T-helper 1 cell (primary cell): ENCODE measurements around the gene RPS15.

ENCODE experiments used
- DNase-seq, 5 donors: peaks; one replicate each; pipeline ENCODE4 v3.0.0-alpha.2; 2012 to 2020

The RPS15 gene

DNA sequence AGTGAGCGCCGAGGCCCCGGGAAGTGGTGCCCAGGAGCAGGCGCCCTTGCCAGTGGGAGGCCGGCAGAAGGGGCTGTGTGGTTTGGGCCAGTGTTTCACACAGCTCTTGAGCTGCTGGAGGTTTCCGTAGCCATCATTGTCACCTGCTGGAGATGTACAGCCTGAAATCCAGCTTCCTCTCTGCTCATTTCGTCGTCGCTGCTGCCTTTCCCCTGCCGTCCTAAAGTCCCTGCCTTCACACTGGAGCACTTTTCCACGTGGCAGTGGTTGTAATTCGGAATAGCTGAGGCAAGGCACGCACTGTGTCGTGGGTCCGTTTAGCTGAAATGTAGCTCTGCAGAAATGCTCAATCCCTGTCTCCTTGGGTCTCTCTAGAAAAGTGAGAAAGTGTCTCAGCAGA lies 17.6 kb upstream of the RPS15 start:
- no peak for DNase-seq

DNA sequence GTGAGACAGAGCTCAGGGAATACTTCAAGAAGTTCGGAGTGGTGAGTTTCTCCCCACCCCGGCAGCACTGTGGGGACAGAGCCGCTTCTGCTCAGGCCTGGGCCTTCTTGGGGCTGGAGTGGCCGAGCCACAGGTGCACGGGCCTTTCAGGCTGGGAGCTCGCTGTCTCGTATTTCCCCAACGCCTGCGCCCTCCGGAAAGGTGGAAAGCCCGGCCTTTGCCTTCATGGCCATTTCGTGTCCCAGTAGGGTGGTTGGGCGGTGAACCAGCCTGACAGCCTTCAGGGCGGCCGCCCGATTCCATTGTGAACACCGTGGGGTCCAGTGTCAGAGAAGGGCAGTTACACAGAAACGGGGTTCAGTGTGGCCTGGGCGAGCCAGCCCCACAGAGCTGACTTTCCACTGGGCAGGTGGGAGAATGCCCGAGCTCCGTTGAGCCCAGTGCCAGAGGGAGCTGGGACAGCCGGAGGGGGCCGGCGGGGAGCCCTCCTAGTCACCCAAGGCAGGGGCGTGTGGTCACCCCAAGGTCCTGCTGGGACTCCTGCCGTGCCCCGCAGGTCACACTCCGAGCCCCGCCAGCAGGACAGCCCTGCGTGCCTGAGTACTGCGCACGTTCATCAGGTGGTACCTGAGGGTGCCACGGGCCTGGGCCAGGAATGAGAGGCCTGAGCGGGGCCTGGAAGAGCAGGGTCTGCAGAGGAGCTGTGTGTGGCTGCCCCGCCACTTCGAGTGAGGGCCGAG lies 16.8 kb upstream of the RPS15 start:
- no peak for DNase-seq

DNA sequence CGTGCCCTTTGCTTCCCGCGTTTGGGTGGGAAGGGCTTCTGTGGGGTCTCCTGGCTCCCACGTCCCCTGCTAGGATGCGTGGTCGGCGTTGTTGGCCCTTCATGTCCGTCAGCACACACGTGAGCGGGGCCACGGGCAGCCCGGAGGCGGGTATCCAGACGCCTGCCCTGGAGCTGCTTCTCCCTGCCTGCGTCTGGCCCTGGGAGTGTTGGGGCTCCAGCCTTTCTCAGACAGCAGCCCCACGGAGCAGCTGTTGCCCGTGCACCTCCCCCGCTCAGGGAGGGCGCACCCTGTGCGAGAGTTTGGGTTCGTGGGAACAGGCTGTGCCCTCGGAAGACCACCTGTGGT lies 16.3 kb upstream of the RPS15 start:
- DNase-seq: no peak

DNA sequence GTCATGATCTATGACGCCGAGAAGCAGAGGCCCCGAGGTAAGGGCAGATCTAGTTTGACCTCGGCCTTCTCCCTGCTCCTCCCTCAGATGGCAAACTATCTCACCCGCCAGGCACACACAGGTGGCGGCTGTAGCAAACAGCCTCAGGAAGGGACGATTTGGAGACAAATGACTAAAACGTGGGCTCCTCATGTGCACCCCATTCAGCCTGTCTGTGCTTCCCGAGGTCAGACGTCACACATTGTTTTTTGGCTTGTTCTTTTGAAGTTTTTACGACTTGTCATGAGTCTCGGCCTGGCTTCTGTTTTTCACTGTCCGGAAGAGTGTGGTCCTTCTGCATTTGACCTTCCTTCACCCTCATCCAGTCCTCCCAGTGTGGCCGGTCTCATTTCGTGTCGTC lies 15.8 kb upstream of the RPS15 start:
- no peak for DNase-seq

DNA sequence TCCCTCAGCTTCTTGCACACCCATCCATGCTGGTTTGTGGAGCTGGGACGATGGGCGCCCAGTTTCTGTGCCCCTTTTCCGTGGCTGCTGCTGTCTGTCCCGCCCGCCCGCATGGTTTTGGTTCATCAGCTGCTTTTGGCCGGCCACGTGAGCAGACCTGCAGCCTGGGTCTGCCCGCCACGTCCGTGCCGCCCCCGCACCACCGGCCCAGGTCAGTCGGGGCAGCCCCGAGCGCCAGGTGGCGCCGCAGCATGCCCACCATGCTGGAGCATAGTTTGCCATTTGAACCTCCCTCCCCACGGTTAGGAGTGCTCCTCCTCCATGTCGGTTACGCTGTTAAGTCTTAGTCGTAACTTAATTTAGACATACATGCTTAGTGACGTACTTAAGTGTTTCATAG lies 15.3 kb upstream of the RPS15 start:
- no peak for DNase-seq

DNA sequence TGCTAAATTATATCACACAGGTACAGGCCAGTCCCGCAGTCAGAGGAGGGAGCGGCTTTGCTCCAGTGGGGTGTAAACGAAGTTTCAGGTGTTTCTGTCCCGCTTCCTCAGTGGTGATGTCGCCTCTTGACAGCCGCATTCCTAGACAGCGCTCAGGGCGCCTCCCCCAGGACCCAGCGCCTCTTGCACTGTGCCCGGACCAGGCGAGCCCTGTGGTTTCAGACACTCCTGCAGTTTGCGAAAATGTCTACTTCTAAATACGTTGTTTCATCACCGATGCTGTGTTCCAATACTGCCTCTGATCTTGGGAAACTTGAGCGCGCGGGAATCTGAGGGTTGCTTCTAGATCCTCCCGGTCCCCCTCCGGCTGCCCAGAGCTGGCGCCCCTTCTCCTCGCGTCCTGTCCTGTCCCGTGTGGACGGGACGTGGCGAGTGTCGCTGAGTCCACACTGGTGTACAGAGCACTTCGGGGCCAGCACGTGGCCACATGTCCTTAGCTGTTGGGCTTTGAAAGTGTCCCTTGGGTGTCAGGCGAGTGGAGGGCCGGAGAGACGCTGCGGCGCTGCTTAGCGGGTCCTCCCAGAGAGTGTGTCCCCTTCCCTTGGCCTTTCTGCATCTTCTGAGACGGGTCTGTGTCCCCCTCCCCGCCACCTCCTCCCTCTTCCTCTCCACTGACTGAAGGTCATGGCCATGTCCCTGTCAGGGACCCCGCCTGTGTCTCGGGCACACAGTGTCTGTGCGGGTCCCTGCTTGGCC lies 14.6 kb upstream of the RPS15 start:
- no peak for DNase-seq

DNA sequence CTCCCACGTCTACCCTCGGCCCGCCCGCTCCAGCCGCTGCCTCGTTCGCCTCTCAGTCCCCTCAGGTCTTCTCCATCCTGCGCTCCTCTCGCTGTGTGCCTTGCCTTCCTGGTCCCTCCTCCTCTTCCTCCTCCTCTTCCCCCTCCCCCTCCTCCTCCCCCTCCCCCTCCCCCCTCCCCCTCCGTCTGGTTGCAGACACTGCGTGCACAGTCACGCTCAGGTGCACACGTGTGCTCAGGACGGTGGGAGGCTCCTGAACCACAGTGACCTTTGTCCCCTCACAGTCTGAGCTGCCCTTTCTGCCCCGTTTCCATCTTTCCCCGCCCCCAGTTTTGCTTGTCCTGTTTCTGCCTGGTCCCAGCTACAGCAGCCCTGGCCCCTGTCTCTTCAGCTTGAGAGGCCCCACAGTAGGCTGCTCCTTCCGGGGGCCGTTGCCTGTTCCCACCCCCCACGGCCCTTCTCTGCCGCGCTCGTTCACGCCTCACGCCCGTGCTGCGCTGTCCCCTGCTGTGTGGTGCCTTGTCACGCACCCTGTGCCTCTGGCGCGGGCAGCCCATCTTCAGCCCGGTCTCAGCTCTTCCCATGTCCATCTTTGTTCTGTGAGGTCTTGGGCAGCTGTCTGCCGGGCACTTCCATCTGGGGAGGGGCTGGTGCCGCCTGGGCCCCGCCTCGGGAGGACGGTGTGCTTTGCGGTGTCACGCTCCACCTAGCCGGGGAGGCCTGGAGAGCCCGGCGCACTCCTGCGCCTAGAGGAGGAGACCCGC lies 13.8 kb upstream of the RPS15 start:
- DNase-seq: no peak

DNA sequence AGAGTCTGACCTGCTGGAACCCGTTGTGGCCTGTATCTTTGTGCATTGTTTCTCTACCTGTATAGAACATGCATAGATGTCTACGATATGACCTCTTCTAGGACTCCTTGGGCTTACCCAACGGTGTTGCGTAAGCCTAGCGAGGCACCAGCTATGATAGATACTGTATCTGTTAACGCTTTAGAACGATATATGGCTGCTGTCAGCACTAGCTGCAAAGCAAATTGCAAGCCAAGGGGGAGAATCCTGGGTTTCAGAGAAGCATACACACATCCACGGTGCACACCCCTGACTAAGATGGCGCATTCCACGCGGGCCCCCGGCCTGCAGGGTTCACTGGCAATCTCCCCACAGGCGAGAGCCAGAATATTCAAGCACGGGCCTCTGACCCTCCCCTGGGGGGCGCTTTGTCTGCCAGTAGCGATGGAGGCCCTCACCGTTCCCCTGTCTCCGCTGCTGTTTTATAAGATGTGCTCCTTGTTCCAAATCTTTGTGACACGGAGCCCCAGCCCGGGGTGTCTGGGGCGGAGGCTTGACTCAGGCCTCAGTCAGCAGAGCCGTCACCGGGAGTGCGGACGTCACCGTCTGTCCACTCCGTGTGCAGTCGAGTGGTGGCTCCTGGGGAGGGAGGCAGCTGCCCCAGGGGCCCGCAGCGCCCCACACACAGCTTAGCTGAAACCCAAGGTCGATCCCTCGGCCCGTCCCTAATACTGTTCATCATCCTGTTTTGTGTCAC lies 12.9 kb upstream of the RPS15 start:
- no peak for DNase-seq

DNA sequence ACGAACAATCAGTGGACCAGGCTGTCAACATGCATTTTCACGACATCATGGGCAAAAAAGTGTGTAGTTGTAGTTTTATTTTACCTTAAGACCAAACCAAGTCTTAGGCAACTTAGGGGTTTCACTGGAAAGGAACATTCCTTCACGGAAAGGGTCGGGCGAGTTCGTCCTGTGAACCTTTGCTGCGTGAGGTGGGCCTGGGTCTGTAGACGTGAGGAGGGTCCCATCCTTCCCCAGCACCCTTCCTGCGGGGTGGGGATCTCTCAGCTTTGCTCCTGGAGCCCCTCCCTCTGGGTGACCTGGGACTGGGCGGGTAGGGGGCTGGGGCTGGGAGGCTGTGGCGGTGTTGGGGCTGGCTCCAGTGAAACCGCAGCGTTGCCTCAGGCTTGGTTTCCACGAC lies 12.3 kb upstream of the RPS15 start:
- DNase-seq: no peak

DNA sequence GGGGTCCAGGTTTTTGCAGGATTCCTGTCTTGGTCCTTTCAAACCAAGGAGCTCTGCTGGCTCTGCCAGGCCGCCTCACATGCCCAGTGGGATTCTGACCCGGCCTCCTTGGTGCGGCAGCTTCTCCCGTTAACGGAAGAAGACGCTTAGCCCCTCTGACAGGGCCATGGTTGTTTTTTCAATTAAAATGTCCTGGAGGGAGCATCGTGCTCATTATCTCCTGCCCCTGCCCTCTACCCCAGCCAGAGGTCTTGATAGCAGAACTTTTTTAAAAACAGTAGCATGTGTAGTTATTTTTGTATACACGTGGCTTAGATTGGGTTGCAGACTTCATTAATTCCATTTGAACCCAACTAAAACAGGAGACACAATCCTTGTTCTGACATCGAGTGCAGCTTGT lies 11.5 kb upstream of the RPS15 start:
- no peak for DNase-seq

DNA sequence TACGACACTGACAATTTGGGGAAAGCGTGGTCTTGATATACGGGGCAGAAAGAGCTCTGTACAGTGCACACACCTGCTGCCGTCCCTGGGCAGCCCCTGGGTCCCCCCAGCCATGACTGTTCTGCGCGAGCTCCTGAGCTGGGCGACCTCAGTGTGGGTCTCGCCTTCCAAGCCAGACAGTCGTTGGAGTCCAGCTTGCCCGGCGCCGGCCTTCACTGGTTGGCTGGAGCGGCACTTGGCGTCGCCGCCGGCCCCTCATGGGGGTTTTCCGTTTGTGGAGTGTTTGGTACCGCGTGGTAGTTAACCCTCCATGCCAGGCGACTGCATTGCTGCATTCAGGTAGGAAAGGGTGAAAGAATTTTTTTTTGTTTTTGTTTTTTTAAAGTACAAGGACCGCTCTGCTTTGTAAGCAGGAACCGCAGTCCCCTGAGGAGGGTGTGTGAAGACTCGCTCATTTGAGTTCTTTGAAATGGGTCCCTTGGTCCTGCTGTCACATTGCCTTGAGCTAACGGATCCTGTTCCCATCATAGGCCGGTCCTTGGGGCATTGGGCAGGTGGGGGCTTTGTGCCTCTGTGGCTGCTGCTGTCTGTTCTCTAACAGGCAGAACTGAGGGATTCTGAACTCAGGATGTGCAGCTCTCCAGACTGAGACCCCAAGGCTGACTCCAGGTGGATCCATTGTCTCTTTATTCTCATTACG lies 10.8 kb upstream of the RPS15 start:
- DNase-seq: no peak

DNA sequence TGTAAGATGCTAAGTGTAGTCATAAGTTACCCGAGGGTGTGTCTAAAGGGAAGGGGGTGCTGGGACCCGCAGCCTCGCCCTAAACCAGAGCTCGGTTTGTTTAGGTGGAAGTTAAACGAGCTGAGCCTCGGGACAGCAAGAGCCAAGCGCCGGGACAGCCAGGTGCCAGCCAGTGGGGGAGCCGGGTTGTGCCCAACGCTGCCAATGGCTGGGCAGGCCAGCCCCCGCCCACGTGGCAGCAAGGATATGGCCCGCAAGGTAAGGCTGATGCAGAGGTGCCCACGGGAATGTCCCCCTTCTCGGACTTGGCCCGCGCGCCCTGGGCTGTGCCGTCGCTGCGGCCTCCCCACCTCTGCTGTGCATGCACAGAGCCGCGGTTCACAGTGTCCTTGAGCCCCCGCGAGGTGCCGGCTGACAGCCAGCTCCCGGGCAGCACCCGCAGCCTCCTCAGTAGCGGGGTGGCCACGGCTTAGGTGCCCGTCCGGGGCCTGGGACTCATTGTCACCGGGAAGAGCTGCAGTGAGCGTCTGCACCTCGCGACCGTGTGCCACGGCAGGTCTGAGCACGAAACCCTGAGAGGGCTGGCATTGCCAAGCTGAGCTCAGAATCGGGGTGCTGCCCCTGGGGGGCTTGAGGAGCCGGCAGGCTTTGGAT lies 9.3 kb upstream of the RPS15 start:
- DNase-seq: no peak

DNA sequence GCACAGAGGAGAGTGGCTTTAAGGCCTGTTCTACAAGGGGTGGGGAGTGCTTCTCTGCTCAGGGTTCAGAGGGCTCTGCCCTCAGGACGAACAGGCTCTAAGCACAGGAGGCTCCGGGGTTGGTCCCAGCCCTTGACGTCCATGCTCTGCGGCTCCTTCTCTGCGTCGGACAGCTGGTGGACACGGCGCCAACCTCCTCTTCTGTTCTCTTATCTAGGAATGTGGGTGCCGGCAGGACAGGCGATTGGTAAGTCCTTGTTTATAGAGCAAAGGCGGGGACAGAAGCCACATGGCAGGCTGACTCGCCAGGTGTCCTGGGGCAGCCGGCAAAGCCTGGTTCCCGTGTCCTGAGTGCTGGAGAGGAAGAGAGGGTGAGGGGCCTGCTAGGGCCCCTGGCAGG lies 8.4 kb upstream of the RPS15 start:
- DNase-seq: no peak

DNA sequence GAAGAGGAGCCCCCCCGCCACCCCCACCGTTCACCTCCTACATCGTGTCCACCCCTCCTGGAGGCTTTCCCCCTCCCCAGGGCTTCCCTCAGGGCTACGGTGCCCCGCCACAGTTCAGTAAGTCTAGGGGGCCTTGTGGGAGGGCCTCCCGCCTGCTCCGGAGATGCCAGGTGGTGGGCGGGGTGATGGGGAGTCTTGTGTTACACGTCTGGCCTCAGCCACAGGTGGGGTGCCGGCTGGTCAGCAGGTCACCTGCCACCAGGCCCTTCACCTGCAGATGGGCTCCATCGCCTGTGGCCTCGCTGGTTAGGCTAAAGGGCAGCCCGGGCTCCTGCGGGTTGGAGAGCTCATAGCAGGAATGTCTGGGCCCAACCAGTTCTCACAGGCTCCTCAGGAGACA lies 8.0 kb upstream of the RPS15 start:
- no peak for DNase-seq

DNA sequence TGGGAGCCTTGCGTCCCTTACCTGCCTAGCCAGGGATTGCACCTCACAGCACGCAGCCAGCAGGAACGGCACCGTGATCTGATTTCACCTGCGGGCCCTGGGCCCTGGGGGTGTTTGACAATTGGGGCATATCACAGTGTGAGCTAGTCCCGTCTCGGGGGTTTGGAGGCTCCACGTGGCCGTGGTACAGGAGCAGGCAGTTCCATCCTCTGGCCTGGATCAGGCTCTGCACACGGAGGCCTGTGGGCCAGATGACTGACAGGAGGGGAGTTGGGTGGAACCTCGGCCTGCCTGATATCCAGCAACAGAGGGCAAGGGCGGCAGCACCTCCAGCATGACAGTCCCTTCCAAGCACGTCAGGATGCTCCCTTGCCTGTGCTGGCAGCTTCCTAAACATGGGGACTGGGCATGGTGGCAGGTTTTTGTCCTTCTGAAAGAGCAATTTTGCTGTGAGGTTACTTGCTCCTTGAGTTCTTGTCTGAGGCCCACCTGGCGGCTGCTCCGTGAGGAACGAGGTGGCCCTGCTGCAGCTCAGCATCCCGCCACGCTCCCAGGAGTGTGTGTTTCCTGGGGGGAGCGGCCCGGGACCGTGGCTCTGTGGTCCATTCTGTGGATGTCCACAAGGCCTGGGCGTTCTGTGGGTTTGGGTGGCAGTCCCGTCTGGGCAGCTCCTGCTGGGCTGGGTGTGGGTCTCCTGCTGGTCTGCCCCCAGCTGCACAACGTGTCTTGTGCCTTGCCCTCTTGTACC lies 6.3 kb upstream of the RPS15 start:
- no peak for DNase-seq

DNA sequence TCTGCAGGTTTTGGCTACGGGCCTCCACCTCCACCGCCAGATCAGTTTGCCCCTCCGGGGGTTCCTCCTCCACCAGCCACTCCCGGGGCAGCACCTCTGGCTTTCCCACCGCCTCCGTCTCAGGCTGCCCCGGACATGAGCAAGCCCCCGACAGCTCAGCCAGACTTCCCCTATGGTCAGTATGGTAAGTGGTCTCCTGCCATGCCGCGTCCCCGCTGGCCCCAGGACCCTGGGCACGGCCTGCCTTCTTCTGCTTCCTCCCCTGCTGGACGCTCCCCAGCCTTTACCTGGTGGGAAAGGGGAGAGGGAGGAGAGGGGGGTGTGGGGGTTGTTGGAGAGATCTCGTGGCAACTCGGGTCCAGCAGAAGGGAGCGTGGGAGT lies 5.7 kb upstream of the RPS15 start:
- no peak for DNase-seq

DNA sequence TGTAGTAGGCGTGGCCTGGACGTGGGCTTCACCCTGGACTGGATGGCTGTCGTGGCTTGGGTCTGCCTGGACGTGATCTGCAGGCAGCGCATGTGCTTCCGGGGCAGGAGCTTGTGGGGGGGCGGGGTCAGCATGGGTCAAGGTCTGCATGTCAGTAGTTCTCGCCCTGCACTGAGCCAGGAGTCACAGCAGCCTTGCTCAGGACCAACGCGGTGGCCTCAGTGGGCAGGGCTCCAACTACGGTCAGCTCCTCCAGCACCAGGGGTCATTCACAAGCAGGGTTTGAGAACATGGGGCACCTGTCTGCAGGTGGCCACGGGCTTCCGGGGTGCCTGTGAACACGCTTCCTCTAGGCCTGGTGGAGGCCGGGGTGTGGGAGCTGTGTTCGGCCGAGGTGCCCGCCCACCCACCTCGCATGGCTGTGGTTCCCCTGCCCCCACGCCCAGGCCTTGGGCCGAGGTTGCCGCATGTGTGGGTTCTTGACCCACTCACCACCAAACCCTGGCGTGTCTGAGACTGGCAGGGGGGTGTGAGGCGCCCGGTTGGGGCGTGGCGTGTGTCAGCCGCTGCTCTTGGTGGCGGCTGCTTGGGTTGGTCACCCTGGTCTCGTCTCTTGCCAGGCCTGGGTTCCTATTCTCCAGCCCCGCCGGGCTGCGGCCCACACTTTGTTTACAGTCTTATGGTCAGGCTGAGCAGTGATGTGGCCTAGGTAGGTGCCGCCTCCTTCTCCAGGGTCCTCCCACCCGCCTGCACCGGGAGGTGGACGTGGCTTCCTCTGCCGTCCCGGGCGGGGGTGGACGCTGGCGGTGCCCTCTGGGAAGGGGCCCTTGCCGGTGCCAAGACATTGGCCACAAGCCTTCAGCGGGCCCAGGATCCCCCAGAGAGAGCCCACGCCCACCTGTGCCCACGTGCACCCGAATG lies 4.8 kb upstream of the RPS15 start:
- DNase-seq: no peak

DNA sequence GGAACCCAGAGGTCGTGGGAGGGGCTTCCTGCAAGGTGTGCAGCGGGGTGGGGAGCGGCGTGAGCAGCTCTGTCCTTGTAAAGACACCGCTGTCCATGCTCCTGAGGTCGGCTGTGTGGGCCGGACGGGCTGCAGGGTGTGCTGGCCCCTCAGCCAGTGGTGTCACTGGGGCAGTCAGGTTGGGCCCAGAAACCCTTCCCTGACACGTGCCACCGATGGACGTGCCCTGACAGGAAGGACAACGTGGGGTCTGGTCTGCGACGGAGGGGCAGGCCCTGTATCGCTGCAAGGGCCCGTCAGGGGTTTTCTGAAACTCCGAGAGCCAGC lies 4.2 kb upstream of the RPS15 start:
- no peak for DNase-seq

DNA sequence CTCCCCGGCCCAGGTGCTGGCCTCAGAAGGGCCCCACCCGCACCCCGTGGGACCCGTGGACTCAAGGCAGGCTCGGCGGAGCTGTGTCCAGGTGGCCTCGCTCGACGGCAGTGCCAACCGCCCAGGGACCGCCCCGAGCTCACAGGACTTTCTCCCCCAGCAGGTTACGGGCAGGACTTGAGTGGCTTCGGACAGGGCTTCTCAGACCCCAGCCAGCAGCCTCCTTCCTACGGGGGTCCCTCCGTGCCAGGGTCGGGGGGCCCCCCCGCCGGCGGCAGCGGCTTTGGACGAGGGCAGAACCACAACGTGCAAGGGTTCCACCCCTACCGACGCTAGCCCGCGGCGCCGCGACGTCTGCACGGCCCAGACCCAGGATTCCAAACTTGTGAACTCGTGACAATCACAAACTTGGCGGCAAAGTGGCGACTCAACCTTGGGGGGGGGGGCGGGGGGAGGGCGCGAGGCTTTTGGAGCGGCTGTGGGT lies 3.6 kb upstream of the RPS15 start:
- DNase-seq: no peak

DNA sequence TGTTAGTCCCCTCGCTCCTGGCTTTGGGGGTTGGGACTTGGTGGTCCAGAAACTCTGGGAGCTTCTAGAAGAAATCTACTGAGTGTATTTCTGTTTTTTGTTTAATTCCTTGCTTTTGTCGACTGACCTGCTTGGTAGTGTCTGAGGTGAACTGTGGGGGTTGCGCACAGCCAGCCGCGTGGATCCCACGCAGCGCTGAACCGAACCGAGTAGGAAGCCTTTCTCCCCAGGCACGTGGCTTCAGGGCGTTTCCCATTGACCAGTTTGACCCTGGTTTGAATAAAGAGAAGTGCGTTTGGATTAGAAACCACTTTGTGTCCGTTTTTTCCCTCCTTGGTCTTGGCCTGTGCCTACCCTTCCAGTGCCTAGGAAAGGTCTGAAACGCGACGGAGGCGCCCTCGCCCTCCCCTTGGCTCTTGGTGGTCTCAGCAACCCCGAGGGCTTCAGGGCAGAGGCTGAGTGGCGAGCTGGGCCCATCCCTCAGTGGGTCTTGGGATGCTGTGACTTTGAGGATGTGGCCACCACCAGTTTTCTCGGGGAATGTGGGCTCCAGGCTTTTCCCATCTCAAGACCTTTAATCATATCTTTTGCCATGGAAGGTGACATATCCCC lies 2.7 kb upstream of the RPS15 start:
- DNase-seq: no peak
